Stimulated activated CD4-positive, alpha-beta T cell treated with anti-CD3 and anti-CD28 coated beads, TNF-alpha, amount 100 ng/mL, for 4 hours (primary cell): ENCODE results near the gene TXNDC17.
"Not testable (repeated sequence)": the region's sequence is repeated elsewhere in the genome, so short reads cannot be mapped to it uniquely, and the experiment has no call there.

ENCODE experiments used
- DNase-seq, 3 experiments: peaks; one replicate each; pipeline ENCODE4 v3.0.0-alpha.2; 2020; ENCODE audit warnings: low read depth in 3 of 3

The TXNDC17 gene

DNA sequence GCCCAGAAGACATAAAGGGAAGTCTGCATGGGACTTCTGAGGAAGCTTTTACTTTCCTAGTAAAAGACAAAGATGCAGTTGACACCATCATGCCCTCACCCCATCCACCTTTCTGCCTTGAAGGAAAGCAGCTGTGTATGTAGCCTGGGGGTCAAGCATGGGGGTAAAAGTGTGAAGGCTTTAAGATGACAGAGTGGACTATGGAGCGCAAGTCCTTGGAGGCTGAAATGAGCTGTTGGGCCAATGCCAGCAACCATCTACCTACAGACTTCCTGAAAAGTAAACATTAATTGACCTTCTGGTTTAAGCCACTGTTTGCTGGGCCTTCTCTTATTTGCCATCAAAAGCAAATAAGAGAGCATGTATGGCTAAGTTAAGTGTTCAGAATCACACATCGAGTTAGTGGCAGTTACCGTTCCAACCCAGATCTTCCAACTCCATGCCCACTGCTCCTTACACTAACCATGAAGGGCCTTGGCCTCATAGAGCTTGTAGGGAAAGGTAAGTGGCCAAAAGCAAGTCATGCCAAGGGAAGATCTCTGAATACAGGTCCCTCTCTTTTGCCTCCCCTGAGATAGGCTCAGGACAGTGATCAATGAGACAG is 42.3 kb downstream of the TXNDC17 start:
- no peak for DNase-seq

DNA sequence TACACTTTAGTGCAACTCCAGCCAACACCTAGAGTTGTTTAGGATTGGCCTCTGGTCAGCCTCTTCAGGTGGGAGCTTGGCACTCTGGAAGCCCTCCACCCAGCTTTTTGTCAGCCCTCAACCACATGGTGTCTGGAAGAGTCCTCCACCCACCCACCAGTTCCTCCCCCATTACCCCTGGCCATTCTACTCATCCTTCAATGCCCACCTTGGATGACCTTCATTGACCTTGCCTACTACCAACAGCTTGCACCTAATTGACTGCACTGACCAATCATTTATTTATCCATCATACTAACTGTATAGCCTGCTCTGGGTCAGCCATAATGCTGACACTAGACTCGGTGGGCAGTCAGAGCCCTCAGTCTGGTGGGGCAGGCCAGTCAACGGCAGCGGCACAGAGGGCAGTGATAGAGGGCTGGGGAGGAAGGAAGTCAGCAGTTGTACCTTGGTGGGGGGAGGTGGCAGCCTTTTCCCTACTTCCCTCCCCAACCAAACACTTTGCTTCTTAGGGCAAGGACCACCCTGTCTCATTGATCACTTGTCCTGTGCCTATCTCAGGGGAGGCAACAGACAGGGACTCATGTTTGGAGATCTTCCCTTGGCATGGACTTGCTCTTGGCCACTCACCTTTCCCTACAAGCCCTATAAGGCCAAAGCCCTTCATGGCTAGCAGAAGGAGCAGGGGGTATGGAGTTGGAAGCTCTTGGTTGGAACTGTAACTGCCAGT is 43.0 kb downstream of the TXNDC17 start:
- DNase-seq: no peak

DNA sequence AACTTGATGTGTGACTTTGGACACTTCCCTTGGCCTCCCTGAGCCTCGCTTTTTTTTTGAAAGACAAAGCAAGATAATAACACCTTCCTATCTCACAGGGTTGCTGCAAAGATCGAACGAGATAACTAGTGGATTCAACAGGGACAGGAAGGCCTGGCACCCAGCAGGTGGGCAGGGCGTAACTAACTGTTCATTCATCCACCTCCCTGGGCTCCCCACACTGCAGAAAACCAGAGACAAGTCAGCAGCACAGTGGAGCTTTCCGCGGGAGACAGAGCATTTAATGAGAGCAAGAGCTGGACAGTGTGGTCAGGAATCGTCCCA is 43.6 kb downstream of the TXNDC17 start:
- no peak for DNase-seq

DNA sequence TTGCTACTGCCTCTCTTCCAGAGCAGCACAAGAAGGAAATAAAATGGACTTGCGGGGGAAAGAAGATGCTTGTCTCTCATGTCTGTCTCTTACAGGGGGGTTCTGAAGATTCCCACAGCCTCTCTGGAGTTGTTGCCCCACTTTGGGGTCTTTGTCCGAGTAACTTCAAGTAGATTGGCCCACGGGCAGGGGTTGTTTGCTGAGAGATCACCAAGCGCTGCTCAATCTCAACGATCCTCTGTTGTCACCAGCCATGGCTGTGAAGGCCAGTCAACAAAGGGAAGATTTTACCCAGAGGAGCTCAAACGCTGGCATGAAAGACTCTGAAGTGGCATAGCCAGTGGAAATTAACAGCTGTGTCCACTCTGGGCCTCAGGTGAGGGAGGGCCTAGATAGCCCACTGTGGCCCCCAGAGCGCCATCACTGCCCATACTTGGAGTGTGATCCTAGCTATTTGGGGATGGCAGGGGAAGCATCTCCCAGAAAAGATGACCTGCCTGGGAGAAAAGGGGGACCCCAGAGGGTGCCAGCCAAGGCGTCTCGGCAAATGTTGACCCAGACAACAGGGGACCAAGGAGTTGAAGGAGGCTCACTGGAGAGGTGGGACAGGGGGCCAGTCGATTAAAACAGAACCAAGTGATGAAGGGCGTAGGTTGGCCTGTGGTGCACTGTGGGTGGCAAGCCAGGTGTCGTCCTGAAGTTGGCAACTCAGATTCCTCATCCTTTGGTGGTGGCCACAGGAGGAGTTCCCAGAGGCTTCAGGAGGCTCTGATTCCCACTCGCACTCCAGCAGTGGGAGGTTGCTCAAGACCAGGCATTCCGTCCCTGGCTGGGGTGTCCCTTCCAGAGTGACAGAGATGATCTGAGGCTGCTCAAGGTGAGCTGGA is 44.3 kb downstream of the TXNDC17 start:
- no peak for DNase-seq

DNA sequence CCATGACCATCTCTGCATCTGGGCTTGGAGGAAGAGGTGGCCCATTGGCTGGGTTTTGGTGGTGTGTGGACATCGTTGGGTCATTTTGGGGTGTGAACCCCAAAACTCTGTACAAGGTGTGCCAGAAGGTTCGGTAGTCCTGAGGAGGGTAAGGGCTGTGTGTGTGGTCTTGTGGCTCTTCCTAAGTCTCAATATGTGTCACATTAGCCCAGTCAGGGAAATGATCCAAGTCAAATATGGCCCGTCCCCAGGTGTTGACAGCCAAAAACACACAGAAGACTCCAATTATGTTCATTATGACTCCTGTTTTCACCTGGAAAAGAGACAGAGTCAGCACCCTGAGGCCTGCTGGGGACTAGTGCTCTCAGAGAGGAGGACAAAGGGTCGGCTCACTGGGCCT is 45.2 kb downstream of the TXNDC17 start:
- DNase-seq: no peak

- DNase-seq: no peak
Measured at GRCh38 chr17:6688944-6689343, 48.1 kb downstream of the TXNDC17 start.

GRCh38 chr17:6690641-6691040 is 49.8 kb downstream of the TXNDC17 start:
- DNase-seq: no peak

GRCh38 chr17:6691546-6691945 is 50.7 kb downstream of the TXNDC17 start:
- DNase-seq: no peak

DNA sequence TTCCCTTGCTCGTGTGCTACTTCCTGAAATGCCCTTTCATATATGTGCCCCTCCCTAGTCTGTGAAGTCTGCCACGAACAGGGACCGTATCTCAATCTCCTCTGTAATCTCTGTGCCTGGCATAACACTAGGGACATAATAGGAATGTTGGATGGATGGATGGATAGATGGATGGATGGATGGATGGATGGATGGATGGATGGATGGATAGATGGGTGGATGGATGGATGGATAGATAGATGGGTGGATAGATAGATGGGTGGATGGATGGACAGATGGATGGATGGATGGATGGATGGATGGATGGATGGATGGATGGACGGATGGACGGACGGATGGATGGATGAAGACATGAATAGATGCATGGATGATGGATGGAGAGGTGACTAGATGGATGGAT is 51.1 kb downstream of the TXNDC17 start:
- not testable (repeated sequence) for DNase-seq
